ENCODE data around the gene ARHGAP24. TPM values are rescaled to one million over a fixed set of nuclear protein-coding genes. Genes with fewer than 3 reads are reported as not detected.
"Not testable (repeated sequence)": the region's sequence is repeated elsewhere in the genome, so short reads cannot be mapped to it uniquely, and the experiment has no call there.

ARHGAP24 gene
- total and polyA plus RNA-seq, 2 experiments from 2014 or later, result 5.1 to 8.6 TPM

- H3K27ac ChIP-seq, result no peak overlapping the region
- no peaks in the 10 kb centered on the region for H3K27me3 ChIP-seq
- H3K9me3 ChIP-seq (ENCODE audit: low read depth), result no peaks in the 10 kb centered on the region
- no peaks in the 10 kb centered on the region for H3K36me3 ChIP-seq
- H3K4me1 ChIP-seq (ENCODE audit: low read depth), result no peaks in the 10 kb centered on the region
- no peak for TF ChIP-seq CTCF (IDR thresholded peaks at IDR 0.05; ENCODE audit: low read depth, low read length)
- no peak for DNase-seq (ENCODE audit: low read depth in 1 of 2, low spot score in 1 of 2)
- H3K4me3 ChIP-seq, result no peak overlapping the region
Observed at GRCh38 chr4:85659610-85660218, 184.8 kb downstream of the ARHGAP24 start.

DNA sequence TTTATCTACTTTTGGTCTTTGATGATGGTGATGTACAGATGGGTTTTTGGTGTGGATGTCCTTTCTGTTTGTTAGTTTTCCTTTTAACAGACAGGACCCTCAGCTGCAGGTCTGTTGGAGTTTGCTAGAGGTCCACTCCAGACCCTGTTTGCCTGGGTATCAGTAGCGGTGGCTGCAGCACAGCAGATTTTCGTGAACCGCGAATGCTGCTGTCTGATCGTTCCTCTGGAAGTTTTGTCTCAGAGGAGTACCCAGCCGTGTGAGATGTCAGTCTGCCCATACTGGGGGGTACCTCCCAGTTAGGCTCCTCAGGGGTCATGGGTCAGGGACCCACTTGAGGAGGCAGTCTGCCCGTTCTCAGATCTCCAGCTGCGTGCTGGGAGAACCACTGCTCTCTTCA lies 191.7 kb downstream of the ARHGAP24 start:
- DNase-seq (ENCODE audit: low read depth in 1 of 2, low spot score in 1 of 2); H3K4me1 ChIP-seq (ENCODE audit: low read depth); H3K27ac ChIP-seq; H3K9me3 ChIP-seq (ENCODE audit: low read depth); H3K27me3 ChIP-seq; H3K4me3 ChIP-seq; H3K36me3 ChIP-seq: not testable (repeated sequence)

DNA sequence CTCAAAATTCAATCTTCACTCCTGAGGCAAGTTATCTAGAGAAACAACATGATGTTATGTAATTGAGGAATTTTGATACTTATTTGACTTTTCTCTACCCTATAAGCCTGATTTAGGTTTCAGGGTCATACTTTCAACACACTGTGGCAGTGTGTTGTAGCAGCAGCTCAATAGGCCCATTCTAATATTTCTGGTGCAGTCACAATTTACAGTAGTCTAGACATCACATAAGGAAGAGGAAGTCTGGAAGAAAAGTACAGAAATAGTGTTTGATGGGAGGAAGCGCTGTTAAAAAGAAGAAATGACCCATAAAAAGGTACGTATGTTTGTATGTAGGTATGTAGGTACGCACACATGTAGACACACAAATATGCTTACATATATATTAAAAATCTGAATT lies 194.3 kb downstream of the ARHGAP24 start:
- no peak overlapping the region for H3K4me3 ChIP-seq
- DNase-seq (ENCODE audit: low read depth in 1 of 2, low spot score in 1 of 2), result no peak
- TF ChIP-seq CTCF (IDR thresholded peaks at IDR 0.05; ENCODE audit: low read depth, low read length), result no peak
- H3K27me3 ChIP-seq, result no peaks in the 10 kb centered on the region
- no peaks in the 10 kb centered on the region for H3K4me1 ChIP-seq (ENCODE audit: low read depth)
- H3K9me3 ChIP-seq (ENCODE audit: low read depth), result no peaks in the 10 kb centered on the region
- H3K36me3 ChIP-seq, result no peaks in the 10 kb centered on the region
- no peak overlapping the region for H3K27ac ChIP-seq

- Histone ChIP-seq H3K27me3 (no peaks in the 10 kb centered on the region), H3K36me3 (no peaks in the 10 kb centered on the region), H3K9me3 (ENCODE audit: low read depth) (no peaks in the 10 kb centered on the region), H3K27ac (no peak overlapping the region), H3K4me1 (ENCODE audit: low read depth) (no peaks in the 10 kb centered on the region), H3K4me3 (no peak overlapping the region)
- TF ChIP-seq CTCF (IDR thresholded peaks at IDR 0.05; ENCODE audit: low read depth, low read length), result no peak
- no peak for DNase-seq (ENCODE audit: low read depth in 1 of 2, low spot score in 1 of 2)
Observed at GRCh38 chr4:85669992-85670548, 195.1 kb downstream of the ARHGAP24 start.

DNA sequence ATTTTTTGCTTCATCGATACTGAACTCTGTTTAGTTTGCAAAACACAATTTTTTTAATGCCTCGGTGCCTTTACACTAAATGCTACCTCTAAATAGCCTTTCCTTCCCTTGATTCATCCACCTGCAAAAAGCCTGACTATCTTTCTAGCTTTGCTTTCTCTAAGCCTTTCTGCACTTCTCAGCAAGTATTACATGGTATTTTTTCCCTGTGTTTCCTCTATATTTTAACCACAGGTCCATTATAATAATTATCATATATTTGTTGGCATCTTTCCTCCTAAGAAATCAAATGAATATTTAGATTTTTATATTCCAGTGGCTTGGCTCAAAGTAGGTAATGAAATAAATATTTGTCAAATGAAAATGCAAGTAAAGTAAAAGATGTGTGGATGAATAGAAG lies 196.2 kb downstream of the ARHGAP24 start:
- Histone ChIP-seq H3K4me1 (ENCODE audit: low read depth) (no peaks in the 10 kb centered on the region), H3K36me3 (no peaks in the 10 kb centered on the region), H3K4me3 (no peak overlapping the region), H3K9me3 (ENCODE audit: low read depth) (no peaks in the 10 kb centered on the region), H3K27ac (no peak overlapping the region), H3K27me3 (no peaks in the 10 kb centered on the region)
- TF ChIP-seq CTCF (IDR thresholded peaks at IDR 0.05; ENCODE audit: low read depth, low read length), result no peak
- DNase-seq (ENCODE audit: low read depth in 1 of 2, low spot score in 1 of 2), result no peak

DNA sequence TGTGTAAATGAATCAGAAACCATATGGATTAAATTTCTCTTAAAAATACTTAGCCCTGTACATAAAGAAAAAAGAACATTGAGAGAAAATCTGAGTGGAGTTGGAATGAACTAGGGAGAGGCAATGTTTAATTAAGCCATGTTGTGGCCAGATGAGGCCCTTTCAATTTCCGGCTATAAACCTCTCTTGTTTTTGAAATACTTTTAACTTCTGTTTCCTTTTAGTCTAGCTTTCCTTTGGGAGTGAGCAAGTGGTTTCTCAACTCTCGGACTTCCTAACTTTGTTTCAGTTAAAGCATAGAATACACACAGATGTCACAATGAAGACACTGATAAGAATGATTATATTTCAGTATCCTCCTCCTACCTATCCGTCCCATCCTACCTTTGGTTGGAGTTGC lies 197.2 kb downstream of the ARHGAP24 start:
- TF ChIP-seq CTCF (IDR thresholded peaks at IDR 0.05; ENCODE audit: low read depth, low read length), result no peak
- Histone ChIP-seq H3K27ac (no peak overlapping the region), H3K36me3 (no peaks in the 10 kb centered on the region), H3K27me3 (no peaks in the 10 kb centered on the region), H3K4me3 (no peak overlapping the region), H3K9me3 (ENCODE audit: low read depth) (no peaks in the 10 kb centered on the region), H3K4me1 (ENCODE audit: low read depth) (no peaks in the 10 kb centered on the region)
- DNase-seq (ENCODE audit: low read depth in 1 of 2, low spot score in 1 of 2), result no peak
